GM12892 (cell line): ENCODE results near the gene TBX3.

Experiments used
- POLR2A ChIP-seq: IDR thresholded peaks from 2 replicates; pipeline ENCODE4 v1.6.1; 2011; ENCODE audit warnings: low read depth, low read length, control low read depth
- POLR2AphosphoS5 ChIP-seq: IDR thresholded peaks from 2 replicates; pipeline ENCODE4 v1.6.1; 2011; ENCODE audit warnings: low read depth, low read length, control low read depth

GRCh38 chr12:114666746-114667668 lies 17.0 kb downstream of the TBX3 start:
- TF ChIP-seq POLR2A (no peak), POLR2AphosphoS5 (no peak)
